Muscle of arm (tissue), 12 donors: ENCODE measurements around the gene MRGPRX4. TPM values are rescaled to one million over a fixed set of nuclear protein-coding genes. Genes with fewer than 3 reads are reported as not detected.

Experiments used
- DNase-seq: peaks from one replicate; pipeline ENCODE4 v3.0.0-alpha.2; 2013
- polyA plus RNA-seq, 12 donors: library from polyadenylated mRNA; unstranded; fragments of 120-200 nt; gene quantifications; one replicate each; pipeline ENCODE4 v1.2.1, GENCODE V29; 2013; ENCODE audit not compliant: insufficient read length in 12 of 12

Gene MRGPRX4
- polyA plus RNA-seq, 12 donors, result not detected

DNA sequence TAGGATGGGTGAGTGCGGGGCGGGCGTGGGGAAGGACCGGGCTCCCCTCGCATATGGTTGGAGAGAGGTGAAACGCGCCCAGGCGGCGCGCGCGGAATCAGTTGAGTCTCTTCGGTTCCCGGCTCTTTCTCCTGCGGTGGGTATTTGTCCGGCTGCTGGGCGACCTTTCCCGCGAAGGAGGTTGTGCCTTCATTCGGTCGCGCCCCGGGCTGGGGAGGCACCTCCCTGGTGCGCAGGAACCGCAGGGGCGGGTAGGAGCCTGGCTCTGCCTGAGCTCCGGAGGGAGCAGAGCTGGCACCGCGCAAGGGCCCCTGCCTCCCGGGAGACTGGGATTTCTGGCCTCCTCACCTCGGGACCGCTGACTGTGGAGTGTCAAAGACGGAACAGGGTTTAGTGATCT lies 36.4 kb downstream of the MRGPRX4 start:
- no peak for DNase-seq

DNA sequence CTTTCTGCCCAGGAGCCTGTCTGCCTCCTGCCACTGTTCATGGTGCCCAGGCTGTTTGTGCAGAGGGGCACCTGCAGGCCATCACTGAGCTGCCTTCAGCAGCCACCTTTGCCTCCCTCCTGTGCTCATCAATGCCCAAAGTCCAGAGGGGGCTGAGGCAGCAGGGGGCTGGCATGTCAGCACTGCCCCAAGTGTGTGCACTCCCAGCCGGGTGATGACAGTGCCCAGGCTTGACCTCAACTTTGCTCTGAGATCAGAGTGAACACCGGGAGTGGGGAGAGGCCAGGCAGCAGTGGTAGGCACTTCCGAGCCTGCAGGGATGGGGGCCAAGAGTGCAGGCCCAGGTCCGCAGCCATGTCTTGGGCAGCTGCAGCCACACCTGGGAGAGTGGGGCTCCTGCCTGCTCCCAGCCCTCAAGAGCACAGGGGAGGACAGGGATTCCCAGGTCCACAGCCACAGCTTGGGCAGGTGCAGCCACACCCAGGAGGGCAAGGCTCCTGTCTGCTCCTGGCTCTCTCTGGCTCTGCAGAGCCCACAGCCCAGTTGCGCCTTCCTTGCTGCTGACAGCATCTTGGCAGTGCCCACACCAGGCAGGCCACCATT lies 48.7 kb downstream of the MRGPRX4 start:
- no peak for DNase-seq

DNA sequence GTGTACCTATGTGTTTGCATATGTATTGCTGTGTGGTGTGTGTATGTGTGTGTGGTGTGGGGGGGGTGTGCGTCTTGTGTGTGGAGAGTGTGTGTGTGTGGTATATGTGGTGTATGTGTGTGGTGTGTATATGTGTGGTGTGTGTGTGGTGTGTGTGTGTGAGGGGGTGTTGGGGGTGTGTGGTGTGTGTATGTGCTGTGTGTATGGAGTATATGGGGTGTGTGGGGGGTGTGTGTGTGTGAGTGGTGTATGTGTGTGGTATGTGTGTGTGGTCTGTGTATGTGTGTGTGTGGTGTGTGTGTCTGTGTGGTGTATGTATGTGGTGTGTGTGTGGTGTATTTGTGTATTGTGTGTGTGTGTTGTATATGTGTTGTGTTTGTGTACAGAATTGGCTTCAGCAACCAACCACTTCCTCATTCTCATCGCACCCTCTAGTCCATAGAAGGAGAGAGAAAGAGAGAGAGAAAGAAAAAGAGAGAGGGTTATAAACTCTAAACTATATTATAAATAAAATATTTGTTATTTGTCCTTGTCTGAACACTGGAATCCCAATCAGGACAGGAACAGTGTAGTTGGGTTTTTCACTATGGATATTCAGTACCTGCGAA lies 50.3 kb downstream of the MRGPRX4 start:
- DNase-seq, result no peak

Other genes with a start within 250 kb of the MRGPRX4 start
- gene SERGEF, start 159.8 kb upstream of the MRGPRX4 start, polyA plus RNA-seq, result 10 to 100 TPM in 10 of 12 donors, 1 to 10 TPM in 1, not detected in 1; 7.0 to 60.5 (median 12.0) TPM
- 10 to 100 TPM in 1 of 12 donors, 1 to 10 TPM in 2, under 1 TPM in 8, not detected in 1; 0.13 to 18.9 (median 0.41) TPM for gene TPH1, start 126.6 kb upstream of the MRGPRX4 start, polyA plus RNA-seq
- gene SAAL1, start 66.8 kb upstream of the MRGPRX4 start, polyA plus RNA-seq, result 10 to 100 TPM in 11 of 12 donors, not detected in 1; 10.2 to 23.7 (median 17.3) TPM
- not detected for gene MRGPRX3, start 40.3 kb upstream of the MRGPRX4 start, polyA plus RNA-seq
- not detected for gene SAA4, start 64.0 kb downstream of the MRGPRX4 start, polyA plus RNA-seq
- under 1 TPM in 3 of 12 donors, not detected in 9; 0.28 to 0.40 (median 0.32) TPM for gene SAA2, start 75.8 kb downstream of the MRGPRX4 start, polyA plus RNA-seq
- not detected for gene SAA1, start 93.4 kb downstream of the MRGPRX4 start, polyA plus RNA-seq
- 10 to 100 TPM in 11 of 12 donors, not detected in 1; 11.3 to 18.1 (median 14.0) TPM for gene HPS5, start 149.3 kb downstream of the MRGPRX4 start, polyA plus RNA-seq
- 10 to 100 TPM in 11 of 12 donors, not detected in 1; 29.2 to 57.3 (median 37.3) TPM for gene GTF2H1, start 149.7 kb downstream of the MRGPRX4 start, polyA plus RNA-seq
- gene LDHA, start 221.7 kb downstream of the MRGPRX4 start, polyA plus RNA-seq, result 100 to 1,000 TPM in 11 of 12 donors, not detected in 1; 605 to 842 (median 666) TPM
- 1 to 10 TPM in 2 of 12 donors, under 1 TPM in 3, not detected in 7; 0.34 to 1.6 (median 0.77) TPM for gene LDHC, start 239.5 kb downstream of the MRGPRX4 start, polyA plus RNA-seq